ENCODE data around the gene ADAP2.
"Not testable (repeated sequence)": the region's sequence is repeated elsewhere in the genome, so short reads cannot be mapped to it uniquely, and the experiment has no call there.

The ADAP2 gene, protein sequence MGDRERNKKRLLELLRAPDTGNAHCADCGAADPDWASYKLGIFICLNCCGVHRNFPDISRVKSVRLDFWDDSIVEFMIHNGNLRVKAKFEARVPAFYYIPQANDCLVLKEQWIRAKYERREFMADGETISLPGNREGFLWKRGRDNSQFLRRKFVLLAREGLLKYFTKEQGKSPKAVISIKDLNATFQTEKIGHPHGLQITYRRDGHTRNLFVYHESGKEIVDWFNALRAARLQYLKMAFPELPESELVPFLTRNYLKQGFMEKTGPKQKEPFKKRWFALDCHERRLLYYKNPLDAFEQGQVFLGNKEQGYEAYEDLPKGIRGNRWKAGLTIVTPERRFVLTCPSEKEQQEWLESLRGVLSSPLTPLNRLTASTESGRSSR

GRCh38 chr17:30921544-30922196 is at the start of gene ADAP2:
Gene ADAP2 (plus strand): TSS chr17:30921945. CDS start chr17:30922015, 70 bp downstream.
- DNase-seq: peak in 2 of 3 experiments; percentile 31 to 40

- no peak for DNase-seq
Measured at GRCh38 chr17:30886187-30886586, 35.6 kb upstream of the ADAP2 start.

GRCh38 chr17:30894236-30894635 is 27.5 kb upstream of the ADAP2 start:
- DNase-seq: no peak

DNA sequence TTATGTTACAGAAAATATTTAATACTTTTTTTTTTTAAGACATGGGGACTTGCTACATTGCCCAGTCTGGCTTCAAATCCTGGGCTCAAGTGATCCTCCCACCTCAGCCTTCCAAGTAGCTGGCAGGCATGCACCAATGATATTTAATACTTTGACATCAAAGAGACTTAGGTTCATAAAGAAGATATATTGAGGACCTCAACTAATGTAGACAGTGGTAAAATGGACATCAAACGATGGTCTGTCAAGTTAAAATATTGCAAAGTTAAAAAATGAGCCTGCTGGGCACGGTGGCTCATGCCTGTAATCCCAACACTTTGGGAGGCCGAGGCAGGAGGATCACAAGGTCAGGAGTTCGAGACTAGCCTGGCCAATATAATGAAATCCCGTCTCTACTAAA is 24.4 kb upstream of the ADAP2 start:
- no peak for DNase-seq

DNA sequence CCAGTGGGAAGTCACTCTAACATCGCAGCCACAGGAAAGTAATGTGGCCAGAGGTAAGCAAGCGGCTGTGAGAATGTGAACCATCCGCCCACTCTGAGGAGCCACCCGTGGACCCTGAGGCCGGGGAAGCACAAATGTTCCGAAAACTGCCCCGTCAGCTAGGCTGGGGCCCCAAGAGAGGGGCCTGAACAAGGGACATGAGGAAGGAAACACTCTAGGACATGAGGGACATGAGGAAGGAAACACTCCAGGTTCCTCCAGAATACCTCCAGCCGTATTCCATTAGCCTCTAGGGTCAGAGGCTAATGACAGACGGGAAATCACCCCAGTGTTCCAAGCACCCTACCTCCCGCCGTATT is 16.0 kb upstream of the ADAP2 start:
- DNase-seq: peak in 2 of 3 experiments; percentile 60 to 71

DNA sequence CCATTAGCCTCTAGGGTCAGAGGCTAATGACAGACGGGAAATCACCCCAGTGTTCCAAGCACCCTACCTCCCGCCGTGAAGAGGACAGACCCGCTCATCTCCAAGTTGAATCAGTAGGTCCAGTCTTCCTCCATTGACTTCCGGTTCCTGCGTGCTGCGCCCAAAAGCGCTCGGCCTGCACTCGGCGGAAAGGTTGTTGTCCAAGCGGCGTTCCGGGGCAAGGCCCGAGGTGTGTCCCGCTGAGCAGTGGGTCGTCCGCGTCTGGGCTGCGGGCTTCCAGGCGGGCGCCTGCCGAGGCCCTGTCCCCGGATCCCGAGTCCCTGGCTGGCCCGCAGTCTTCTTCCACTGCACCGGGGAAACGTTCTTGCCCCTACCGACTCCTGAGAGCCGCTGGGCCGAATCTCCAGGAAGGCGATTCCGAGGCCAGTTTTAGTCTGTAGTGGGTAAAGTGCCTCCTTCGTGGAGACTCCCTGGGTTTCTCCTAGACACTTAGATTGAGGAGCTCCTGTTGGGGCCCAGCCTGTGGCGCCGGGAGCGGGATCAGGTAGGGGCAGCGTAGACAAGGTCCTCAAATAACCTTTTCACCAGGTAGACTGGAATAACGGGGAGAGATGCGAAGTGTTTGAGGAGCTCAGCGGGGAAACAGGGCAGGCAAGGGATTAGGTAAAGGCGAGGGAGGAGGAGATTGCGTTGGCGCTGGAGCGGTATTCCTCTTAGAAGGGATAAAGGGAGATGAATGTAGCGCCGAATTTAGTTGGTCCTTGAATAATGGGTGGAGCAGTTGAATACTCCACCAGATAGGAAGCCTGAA is 15.4 kb upstream of the ADAP2 start, which contains the start of gene TEFM:
Gene TEFM, minus strand, starts transcription at position 138 of the 811 bp plus-strand sequence. Its CDS starts 40 bp downstream, at position 98.
- DNase-seq: peak; percentile 87 to 94 (median 88)

DNA sequence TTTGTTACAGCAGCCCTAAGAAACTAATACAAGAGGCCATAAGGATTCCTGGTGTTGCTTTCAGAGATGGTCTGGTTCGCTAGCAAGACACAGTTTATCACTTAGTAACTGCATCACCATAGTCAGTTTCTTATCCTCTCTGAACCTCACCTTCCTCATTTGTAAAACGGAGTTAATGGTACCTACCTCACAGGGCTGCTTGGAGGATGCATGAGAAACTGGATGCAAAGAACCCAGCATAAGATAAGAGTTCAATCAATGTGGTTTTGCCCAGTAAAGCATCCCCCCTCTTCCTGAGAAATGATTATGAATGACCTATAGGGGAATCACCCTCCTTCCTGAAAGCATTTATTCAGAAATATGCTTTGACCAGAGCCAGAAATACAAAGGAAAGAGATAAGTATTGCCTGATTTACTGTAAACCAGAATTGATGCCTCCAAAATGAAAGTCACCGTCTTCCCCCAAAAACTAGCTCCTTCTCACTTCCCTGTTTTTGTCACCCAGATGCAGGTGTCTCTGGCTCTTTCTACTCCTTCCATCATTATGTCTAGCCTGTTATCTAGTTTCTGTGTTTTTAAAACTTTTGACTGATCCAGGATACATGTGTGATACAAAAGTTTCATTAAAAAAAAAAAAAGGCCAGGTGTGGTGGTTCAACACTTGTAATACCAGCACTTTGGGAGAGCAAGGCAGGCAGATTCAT is 12.9 kb upstream of the ADAP2 start:
- no peak for DNase-seq

GRCh38 chr17:30910151-30910550 is 11.6 kb upstream of the ADAP2 start:
- DNase-seq: not testable (repeated sequence)

DNA sequence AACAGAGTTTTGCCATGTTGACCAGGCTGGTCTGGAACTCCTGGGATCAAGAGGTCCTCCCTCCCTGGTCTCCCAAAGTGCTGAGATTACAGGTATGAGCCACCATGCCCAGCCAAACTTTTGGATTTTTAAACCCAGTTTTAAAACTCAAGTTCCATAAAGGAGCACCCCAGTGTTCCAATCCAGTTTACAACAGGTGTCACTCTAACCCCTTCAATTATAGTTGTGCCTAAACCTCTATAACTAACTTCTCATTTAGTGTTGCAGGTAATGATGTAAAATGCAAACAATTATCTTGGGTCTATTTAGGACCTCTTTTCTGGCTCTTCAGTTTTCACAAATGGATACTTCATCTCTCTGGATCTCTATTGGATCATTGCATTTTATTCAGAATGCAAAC is 7.8 kb upstream of the ADAP2 start:
- DNase-seq: no peak

GRCh38 chr17:30915833-30916611 is 5.7 kb upstream of the ADAP2 start:
- peak in 1 of 3 experiments; percentile 11 for DNase-seq

DNA sequence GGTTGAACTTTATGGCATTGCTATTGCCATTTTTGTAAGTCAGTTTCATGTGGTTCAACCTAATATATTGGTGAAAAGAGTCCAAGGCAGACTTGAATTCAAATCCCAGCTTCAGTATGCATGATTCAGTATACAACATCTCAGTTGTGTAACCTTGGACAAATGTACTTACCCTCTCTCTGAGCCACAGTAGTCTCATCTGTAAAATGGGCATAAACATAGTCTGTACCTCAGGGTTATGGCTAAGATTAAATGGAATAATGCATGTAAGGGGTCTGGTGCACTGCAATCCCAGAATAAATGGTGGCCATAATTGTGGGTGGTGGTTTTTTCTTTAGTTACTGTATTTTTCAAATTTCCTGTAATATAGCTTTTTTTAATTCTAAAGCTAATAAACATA is 4.7 kb upstream of the ADAP2 start:
- DNase-seq: no peak

GRCh38 chr17:30920282-30920681 is 1.5 kb upstream of the ADAP2 start:
- no peak for DNase-seq

GRCh38 chr17:30920683-30921543 is 832 bp upstream of the ADAP2 start:
- no peak for DNase-seq

- DNase-seq: peak in 1 of 3 experiments; percentile 32
Measured at GRCh38 chr17:30922235-30923030, 688 bp downstream of the ADAP2 start.

- DNase-seq: no peak
Measured at GRCh38 chr17:30924341-30924740, 2.6 kb downstream of the ADAP2 start.

- DNase-seq: no peak
Measured at GRCh38 chr17:30926516-30926915, 4.8 kb downstream of the ADAP2 start.

DNA sequence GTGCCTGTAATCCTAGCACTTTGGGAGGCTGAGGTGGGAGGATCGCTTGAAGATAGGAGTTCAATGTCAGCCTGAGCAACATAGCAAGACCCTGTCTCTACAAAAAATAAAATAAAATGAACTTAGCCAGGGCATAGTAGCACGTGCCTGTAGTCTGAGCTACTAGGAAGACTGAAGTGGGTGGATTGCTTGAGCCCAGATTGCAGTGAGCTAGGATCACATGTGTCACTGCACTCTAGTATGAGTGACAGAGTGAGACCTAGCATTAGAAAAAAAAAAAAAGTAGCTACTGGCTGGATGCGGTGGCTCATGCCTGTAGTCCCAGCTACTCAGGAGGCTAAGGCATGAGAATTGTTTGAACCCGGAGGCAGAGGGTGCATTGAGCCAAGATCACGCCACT is 6.0 kb downstream of the ADAP2 start:
- no peak for DNase-seq

- DNase-seq: no peak
Measured at GRCh38 chr17:30928584-30928983, 6.8 kb downstream of the ADAP2 start.

DNA sequence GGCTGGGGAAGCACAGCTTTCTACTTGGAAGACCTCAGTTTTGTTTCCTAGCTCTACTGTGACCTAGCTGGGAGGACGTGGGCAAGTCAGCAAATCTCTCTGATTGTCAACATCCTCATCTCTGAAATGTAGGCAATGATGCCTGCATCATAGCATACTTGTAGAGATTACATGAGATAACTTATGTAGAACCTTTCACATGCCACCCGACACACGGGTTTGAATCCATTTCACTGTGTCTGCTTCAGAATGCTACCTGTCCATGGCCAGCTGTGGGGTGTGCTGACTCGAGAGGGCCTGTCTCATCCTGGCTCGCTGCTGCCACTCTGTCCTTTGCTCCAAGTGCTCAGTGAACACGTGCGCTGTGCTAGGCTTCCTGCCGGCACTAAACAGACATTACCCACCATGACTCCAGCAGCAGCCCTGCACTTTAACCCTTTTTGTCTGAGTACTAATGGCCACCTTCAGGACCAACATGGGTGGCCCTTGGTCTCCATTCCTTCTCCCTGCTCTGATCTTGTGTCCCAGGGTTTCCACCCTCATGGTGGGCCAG is 7.4 kb downstream of the ADAP2 start:
- DNase-seq: no peak

GRCh38 chr17:30929861-30930260 is 8.1 kb downstream of the ADAP2 start:
- DNase-seq: not testable (repeated sequence)
